Endothelial cell (in vitro differentiated cells): ENCODE results near the gene BID. TPM values are rescaled to one million over a fixed set of nuclear protein-coding genes. Genes with fewer than 3 reads are reported as not detected.

Experiments
- DNase-seq: peaks from one replicate; pipeline ENCODE4 v3.0.0; 2021; ENCODE audit warnings: low spot score
- H3K27ac Mint-ChIP-seq: one replicate; pipeline ENCODE4 v1.8.0; 2021; ENCODE audit warnings: mixed read lengths, inconsistent platforms; ENCODE audit not compliant: unreplicated experiment
- H3K27me3 Mint-ChIP-seq: one replicate; pipeline ENCODE4 v1.8.0; 2021; ENCODE audit warnings: mild to moderate bottlenecking, moderate library complexity, mixed read lengths, inconsistent platforms; ENCODE audit not compliant: unreplicated experiment
- H3K36me3 Mint-ChIP-seq: one replicate; pipeline ENCODE4 v1.8.0; 2021; ENCODE audit warnings: mild to moderate bottlenecking, low read depth, mixed read lengths, inconsistent platforms; ENCODE audit not compliant: unreplicated experiment
- H3K4me1 Mint-ChIP-seq: one replicate; pipeline ENCODE4 v1.8.0; 2021; ENCODE audit warnings: mild to moderate bottlenecking, mixed read lengths, inconsistent platforms; ENCODE audit not compliant: unreplicated experiment
- H3K4me3 Mint-ChIP-seq: one replicate; pipeline ENCODE4 v1.8.0; 2021; ENCODE audit warnings: mild to moderate bottlenecking, mixed read lengths, inconsistent platforms; ENCODE audit not compliant: unreplicated experiment
- H3K9me3 Mint-ChIP-seq: one replicate; pipeline ENCODE4 v1.8.0; 2021; ENCODE audit warnings: mixed read lengths, inconsistent platforms; ENCODE audit not compliant: unreplicated experiment
- CTCF ChIP-seq: fragments of 200-600 bp; sonication (generic); IDR thresholded peaks from one replicate; pipeline ENCODE4 v1.5.0; 2021; ENCODE audit warnings: antibody characterized with exemption; ENCODE audit not compliant: unreplicated experiment
- total RNA-seq: library from RNA; stranded (reverse); fragmentation: NEBNext Ultra II Directional; extraction: Animal tissue kit (Norgen Biotek cat#: 25700); gene quantifications from one replicate; pipeline ENCODE4 v1.2.1, GENCODE V29; 2021; ENCODE audit not compliant: unreplicated experiment

Gene BID
- total RNA-seq, 1 donor from 2014 or later = 32.5 TPM

DNA sequence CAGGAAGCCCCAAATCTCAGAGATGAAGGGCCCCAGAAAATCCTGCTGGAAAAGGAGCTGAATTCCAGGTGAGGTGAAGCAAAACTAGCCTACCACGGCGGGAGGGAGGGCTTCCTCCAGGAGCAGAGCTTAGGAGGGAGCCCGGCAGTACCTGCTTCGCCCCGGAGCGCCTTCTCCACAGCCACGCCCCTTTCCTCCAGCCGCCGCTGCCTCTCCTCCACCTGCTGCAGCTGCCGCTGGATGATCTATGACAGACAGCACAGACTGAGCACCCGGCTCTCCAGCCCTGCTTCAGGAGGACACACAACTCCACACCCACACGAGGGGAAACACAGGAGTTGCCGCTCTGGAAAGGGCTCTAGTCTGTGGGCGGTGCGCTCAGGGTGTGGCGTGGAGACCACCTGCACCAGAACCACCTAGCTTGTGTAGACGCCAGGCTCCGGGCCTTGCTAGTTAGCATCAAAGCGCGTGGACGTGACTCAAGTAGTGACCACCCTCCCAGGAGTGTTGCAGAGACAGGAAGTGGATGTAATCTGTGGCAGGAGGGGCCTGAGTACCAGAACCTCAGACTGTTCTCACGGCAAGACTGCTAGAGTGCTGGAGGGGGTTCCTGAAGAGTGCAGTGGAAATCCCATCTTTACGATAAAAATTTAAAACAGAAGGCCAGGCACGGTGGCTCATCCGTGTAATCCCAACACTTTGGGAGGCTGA, 34.6 kb upstream of the BID start:
- DNase-seq = no peak
- no peak overlapping the region for H3K4me3 Mint-ChIP-seq
- peaks cover 7% of the 10 kb centered on the region for H3K4me1 Mint-ChIP-seq
- H3K36me3 Mint-ChIP-seq = peaks cover 22% of the 10 kb centered on the region
- TF ChIP-seq CTCF = no peak
- peak overlapping the region; percentile 36 for H3K27ac Mint-ChIP-seq
- H3K27me3 Mint-ChIP-seq = peaks cover 6% of the 10 kb centered on the region
- H3K9me3 Mint-ChIP-seq = no peaks in the 10 kb centered on the region

DNA sequence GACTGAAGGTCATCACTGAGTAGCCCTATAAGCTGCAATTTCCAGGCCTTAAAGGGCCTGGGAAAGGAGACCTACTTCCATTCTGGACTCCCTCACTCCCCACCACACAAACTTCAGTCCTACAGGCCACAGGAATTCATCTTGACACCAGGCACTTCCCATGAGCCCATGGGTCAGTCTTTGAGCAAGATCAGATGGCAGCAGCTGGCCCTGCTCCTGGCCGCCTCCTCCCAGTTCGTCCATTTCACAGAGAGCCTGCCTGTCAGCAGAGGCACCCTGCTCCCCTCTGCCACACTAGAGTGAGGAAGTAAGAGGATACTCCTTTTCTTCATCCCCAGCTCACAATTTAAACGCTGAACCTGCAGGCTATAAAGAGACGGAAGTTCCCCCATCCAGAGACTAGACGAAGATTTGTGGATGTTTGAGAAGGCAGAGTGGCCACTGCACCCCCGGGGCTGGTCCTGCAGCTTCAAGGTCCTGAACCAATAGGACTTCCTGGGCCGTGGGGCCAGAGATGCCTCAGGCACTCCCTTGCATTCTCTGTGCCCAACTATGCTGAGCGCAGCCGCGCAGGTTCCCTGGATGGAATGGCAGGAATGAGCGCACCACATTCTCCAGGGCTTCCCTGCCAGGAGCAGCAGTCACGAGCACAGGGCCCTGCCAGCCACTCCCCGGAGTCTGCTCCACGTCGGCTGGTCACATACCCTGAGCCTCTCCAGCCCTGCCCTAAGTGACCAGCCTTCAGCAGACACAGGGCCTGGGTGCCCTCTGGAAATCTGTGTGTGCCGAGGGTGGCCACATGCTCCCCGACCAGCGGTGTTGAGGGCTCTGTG, 33.5 kb upstream of the BID start:
- Mint-ChIP-seq H3K27ac (no peak overlapping the region), H3K4me1 (peaks cover 9% of the 10 kb centered on the region), H3K36me3 (peaks cover 26% of the 10 kb centered on the region), H3K4me3 (no peak overlapping the region), H3K9me3 (no peaks in the 10 kb centered on the region), H3K27me3 (peaks cover 8% of the 10 kb centered on the region)
- no peak for DNase-seq
- TF ChIP-seq CTCF = no peak

DNA sequence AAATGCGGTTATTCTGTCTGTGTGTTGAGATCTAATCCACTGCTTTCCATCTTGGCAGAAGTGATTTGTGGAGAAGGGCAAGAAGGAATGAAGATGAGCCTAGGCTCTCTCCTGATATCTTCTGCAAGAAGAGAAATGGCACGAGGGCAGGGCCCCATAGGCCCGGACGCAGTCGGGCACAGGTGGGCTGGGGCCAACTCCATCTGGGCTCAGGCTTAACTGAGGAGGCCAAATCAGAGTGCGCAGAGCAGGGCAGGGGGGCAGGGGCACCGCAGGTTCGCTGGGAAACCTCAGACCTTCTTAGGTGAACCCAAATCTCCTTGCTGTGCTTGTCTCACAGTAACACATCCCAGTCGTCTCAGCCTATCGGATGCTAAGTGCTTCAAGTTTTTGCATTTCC, 32.8 kb upstream of the BID start:
- Mint-ChIP-seq H3K4me3 (no peak overlapping the region), H3K27ac (no peak overlapping the region), H3K9me3 (peaks cover 4% of the 10 kb centered on the region), H3K4me1 (peaks cover 9% of the 10 kb centered on the region), H3K36me3 (peaks cover 32% of the 10 kb centered on the region), H3K27me3 (peaks cover 8% of the 10 kb centered on the region)
- no peak for TF ChIP-seq CTCF
- no peak for DNase-seq

- H3K9me3 Mint-ChIP-seq = peaks cover 4% of the 10 kb centered on the region
- peaks cover 9% of the 10 kb centered on the region for H3K4me1 Mint-ChIP-seq
- peaks cover 32% of the 10 kb centered on the region for H3K36me3 Mint-ChIP-seq
- TF ChIP-seq CTCF = no peak
- no peak for DNase-seq
- peak overlapping the region; percentile 4 for H3K4me3 Mint-ChIP-seq
- no peak overlapping the region for H3K27ac Mint-ChIP-seq
- H3K27me3 Mint-ChIP-seq = peaks cover 8% of the 10 kb centered on the region
Measured at GRCh38 chr22:17806437-17806836, 32.2 kb upstream of the BID start.
